GM13977 (cell line): Measurements from ENCODE around the gene ZDHHC14.
"Not testable (repeated sequence)": the region's sequence is repeated elsewhere in the genome, so short reads cannot be mapped to it uniquely, and the experiment has no call there.

ENCODE experiments used
- DNase-seq: peaks from one replicate; pipeline ENCODE4 v3.0.0; 2012; ENCODE audit warnings: low spot score
- in situ Hi-C: fragments of 300-500 bp; cut with MboI; formaldehyde crosslinking; loops from one replicate; pipeline ENCODE4 v1.12.0; 2022; ENCODE audit warnings: low sequenced_read_pairs, low pct_unique_long_range_greater_than_20kb, mixed read lengths, inconsistent platforms; ENCODE audit not compliant: unreplicated experiment
- TF ChIP-seq, protein P1 (sequence below): IDR thresholded peaks from 2 replicates; pipeline ENCODE4 v1.5.1; 2012; ENCODE audit warnings: mild to moderate bottlenecking, control low read depth; ENCODE audit not compliant: insufficient read depth; ENCODE audit errors: extremely low read depth, missing control alignments

The ZDHHC14 gene

DNA sequence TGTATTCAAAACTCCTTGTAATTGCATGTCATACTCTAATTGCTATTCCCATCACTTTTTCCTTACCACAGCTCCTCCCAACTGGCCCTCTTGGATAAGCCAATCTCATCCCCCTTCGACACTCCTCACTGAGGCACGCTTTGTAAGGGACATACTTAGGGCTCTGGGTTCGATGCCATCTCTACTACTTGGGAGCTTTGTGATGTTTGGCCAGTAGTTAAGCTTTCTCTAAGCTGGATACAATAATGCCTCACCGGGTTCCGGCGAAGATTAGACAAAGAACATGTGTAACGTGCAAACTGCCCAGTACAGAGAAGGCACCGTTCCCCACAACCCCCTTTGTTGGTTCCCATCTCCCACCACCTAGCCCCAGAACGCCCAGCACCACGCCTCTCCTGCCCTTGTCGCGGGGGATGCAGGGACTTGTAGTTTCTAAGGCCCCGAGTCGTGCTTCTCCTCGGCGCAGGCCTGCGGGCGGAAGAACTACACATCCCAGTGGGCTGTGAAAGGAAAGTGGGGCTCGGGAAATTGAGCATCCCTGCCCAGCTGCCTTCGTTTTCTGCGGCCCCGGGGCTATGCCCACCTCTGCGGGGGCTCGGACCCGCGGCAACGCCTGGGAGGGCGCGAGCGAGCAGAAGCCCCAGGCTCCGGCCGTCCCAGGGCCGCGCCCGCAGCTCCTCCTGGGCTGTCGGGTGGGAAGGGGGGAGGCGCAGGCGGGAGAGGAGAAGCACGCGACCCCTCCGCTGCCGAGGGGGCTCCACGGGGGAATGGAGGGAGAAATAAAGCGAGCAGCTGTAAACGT lies 1.1 kb upstream of the ZDHHC14 start:
- TF ChIP-seq, protein P1, sequence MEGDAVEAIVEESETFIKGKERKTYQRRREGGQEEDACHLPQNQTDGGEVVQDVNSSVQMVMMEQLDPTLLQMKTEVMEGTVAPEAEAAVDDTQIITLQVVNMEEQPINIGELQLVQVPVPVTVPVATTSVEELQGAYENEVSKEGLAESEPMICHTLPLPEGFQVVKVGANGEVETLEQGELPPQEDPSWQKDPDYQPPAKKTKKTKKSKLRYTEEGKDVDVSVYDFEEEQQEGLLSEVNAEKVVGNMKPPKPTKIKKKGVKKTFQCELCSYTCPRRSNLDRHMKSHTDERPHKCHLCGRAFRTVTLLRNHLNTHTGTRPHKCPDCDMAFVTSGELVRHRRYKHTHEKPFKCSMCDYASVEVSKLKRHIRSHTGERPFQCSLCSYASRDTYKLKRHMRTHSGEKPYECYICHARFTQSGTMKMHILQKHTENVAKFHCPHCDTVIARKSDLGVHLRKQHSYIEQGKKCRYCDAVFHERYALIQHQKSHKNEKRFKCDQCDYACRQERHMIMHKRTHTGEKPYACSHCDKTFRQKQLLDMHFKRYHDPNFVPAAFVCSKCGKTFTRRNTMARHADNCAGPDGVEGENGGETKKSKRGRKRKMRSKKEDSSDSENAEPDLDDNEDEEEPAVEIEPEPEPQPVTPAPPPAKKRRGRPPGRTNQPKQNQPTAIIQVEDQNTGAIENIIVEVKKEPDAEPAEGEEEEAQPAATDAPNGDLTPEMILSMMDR: no peak
- in situ Hi-C loops: no loop called here
- peak; percentile 87 for DNase-seq

DNA sequence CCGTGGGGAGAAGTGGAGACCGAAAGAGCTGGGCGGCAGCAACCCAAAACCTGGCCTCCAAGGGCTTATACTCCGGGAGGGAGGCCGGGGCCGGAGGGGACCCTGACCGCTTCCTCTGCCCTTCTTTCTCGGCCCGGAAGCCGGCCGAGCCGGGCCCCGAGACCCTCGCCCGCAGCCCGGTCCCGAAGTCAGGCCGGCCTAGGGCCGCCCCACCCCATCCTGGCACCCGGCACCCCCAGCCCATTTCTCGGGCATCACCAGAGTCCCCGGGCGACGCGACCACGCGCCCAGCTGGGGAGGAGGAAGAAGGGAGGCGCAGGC lies 572 bp upstream of the ZDHHC14 start:
- DNase-seq: peak; percentile 51
- in situ Hi-C loops: no loop called here
- TF ChIP-seq, protein P1: no peak

DNA sequence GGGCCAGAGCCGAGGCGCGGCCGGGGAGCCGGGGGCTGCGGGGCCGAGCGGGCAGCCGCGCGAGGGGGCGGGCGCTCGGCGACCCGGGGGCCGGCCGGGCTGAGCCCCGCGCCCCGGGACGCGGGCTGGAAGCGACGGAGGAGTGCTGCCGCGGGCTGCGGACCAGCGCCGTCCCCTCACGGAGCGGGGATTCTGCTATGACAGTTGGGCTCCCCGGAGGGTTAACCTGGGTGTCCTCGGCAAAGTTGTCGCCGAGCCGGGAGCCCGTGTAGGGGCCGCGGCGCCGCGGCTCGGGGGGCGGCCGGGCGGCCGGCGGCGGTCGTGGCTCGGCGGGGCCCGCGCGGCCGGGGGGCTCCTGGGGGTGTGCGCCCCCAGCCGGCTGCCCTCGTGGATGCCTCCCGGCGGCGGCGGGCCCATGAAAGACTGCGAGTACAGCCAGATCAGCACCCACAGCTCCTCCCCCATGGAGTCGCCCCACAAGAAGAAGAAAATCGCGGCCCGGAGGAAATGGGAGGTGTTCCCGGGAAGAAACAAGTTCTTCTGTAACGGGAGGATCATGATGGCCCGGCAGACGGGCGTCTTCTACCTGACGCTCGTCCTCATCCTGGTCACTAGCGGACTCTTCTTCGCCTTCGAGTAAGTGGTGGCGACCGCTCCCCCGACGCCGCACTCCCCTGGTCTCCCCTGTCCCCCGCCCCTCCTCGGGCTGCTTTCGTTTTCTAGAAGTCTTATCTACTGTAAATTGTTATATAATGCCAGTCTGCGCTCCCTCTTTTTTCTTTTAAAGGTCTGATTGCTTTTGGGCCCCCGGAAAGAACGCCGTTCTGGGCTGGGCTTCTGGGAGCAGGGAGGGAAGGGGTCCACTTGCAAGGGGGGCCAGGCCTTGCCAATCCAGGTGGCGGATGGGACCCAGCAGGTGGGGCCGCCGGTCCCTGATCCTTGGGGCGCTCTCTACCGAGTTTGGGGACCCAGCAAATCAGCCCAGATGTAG lies 936 bp downstream of the ZDHHC14 start:
- TF ChIP-seq, protein P1: peak; percentile 39
- DNase-seq: peak; percentile 66
- in situ Hi-C loops: no loop called here

DNA sequence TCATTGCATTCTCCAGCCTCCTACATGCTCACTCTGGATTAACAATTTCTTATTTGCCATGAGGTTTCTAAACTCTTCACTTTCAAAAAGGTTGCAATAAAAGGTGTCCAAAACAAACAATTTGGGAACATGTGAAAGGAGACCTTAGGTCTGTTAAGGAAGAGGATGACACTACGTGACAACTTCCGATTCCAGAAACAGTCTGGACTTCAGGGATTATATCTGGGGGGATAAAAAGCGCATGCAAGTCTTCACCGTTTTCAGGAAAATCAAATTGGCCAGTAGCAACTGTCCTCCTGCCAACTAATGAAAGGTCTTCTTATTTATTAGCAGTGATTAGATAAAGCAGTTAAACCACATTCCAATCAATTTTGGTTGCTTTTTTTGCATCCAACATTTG lies 1.8 kb downstream of the ZDHHC14 start:
- TF ChIP-seq, protein P1: no peak
- no peak for DNase-seq
- in situ Hi-C loops: no loop called here

DNA sequence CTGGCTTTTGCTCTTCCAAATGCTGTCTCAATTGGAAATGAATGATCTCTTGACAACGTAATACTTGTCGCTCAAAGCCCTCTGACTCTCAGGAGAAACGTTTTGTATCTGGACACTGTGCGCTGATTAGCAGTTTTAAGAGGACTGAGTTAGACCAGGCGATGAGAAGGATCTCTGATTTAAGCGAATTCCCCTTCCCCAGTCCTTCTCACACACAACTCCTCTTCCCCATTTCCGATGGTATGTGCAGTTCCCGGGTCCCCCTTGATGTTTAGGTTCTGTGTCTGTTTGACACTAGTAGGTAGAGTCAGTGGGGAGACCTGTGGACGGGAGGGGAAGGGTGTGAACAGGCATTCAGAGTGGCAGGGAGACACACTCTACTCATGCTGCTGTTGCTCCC lies 2.5 kb downstream of the ZDHHC14 start:
- in situ Hi-C loops: no loop called here
- TF ChIP-seq, protein P1: no peak
- no peak for DNase-seq

DNA sequence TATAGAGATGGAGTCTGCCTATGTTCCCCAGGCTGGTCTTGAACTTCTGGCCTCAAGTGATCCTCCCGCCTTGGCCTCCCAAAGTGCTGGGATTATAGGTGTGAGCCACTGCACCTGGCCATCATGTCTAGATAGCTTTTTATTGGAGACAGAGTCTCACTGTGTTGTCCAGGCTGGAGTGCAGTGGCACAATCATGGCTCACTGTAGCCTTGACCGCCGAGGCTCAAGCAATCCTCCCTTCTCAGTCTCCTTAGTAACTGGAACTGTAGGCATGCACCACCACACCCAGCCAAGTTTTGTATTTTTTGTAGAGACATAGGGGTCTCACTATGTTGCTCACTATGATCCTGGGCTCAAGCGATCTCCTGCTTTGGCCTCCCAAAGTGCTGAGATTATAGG lies 4.0 kb downstream of the ZDHHC14 start:
- DNase-seq, in situ Hi-C loops: not testable (repeated sequence)

DNA sequence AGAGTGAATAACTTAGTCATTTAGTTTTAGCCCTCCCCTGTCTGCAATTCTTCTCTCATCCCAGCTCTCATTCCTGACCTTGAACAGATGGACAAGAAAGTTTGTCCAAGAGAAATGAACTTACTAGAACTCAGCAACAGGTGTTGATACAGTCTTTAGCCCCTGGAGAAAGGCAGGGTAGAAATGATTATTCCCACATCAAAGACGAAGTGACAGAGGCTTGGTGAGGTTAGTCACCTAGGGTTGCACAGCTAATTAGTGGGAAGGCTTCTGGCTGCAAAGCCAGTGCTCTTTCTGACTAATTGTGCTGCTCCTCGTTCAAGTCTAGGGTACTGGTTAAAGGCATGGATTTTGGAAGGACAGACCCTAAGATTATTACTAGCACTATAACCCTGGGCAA lies 4.5 kb downstream of the ZDHHC14 start:
- in situ Hi-C loops: no loop called here
- TF ChIP-seq, protein P1: no peak
- no peak for DNase-seq
